HepG2 (cell line): Measurements from ENCODE around the gene DPEP1.

Experiments
- AGO2 ChIP-seq: fragments of 200-400 bp; formaldehyde crosslinking; optimal IDR thresholded peaks from 2 replicates; pipeline ENCODE3; 2017; ENCODE audit warnings: mild to moderate bottlenecking, low read depth, low read length, moderate library complexity
- CC2D1A ChIP-seq: sonication (generic); formaldehyde crosslinking; IDR thresholded peaks from 2 replicates; pipeline ENCODE4 v1.8.1; 2023; ENCODE audit warnings: mild to moderate bottlenecking, missing genetic modification reagents
- CTCF ChIP-seq: sonication (generic); formaldehyde crosslinking; IDR thresholded peaks from 2 replicates; pipeline ENCODE4 v1.5.0; 2020; ENCODE audit warnings: mild to moderate bottlenecking, missing genetic modification reagents, moderate library complexity
- EZH2 ChIP-seq: conservative IDR thresholded peaks from 2 replicates; pipeline ENCODE4 v1.6.1; 2012; ENCODE audit warnings: mild to moderate bottlenecking, low read depth, low read length, moderate library complexity
- HMGXB4 ChIP-seq, 2 experiments: sonication (generic) in 1 of 2; formaldehyde crosslinking in 1 of 2; IDR thresholded peaks; 2 replicates each; pipeline versions ENCODE4 v1.4.0 to v1.6.1; 2018 to 2020; ENCODE audit warnings: missing genetic modification reagents in 2 of 2, borderline replicate concordance in 1 of 2, low read depth in 1 of 2, mild to moderate bottlenecking in 1 of 2, missing biosample characterization in 1 of 2
- TARDBP ChIP-seq: sonication (generic); formaldehyde crosslinking; IDR thresholded peaks from 2 replicates; pipeline ENCODE4 v1.8.0; 2022; ENCODE audit warnings: mild to moderate bottlenecking, missing genetic modification reagents
- U2AF2 ChIP-seq: fragments of 200-400 bp; formaldehyde crosslinking; IDR thresholded peaks from 2 replicates; pipeline ENCODE4 v1.6.1; 2017; ENCODE audit warnings: low read depth, mild to moderate bottlenecking, low read length
- ZBTB49 ChIP-seq: sonication (generic); formaldehyde crosslinking; IDR thresholded peaks from 2 replicates; pipeline ENCODE4 v1.4.0; 2020; ENCODE audit warnings: missing genetic modification reagents, borderline replicate concordance

GRCh38 chr16:89599451-89599858 lies 14.0 kb upstream of the DPEP1 start:
- TF ChIP-seq ZBTB49 (CRISPR knock-in tag) (no peak), CC2D1A (no peak), U2AF2 (no peak), EZH2 (no peak), CTCF (peak; percentile 88), AGO2 (no peak), TARDBP (CRISPR knock-in tag) (no peak), HMGXB4 (CRISPR knock-in tag; IDR thresholded peaks at IDR 0.05; ENCODE audit: borderline replicate concordance in 1 of 2, low read depth in 1 of 2) (peak; percentile 45 to 71; a peak in 1 of 4 replicates)
